Lung (tissue), 12 donors: ENCODE results near the gene FAM168B. TPM values are rescaled to one million over a fixed set of nuclear protein-coding genes. Genes with fewer than 3 reads are reported as not detected.
"Not testable (repeated sequence)": the region's sequence is repeated elsewhere in the genome, so short reads cannot be mapped to it uniquely, and the experiment has no call there.

Source experiments
- ATAC-seq: fragments of 200-7000 bp; cut with Tn5 transposase; one replicate; pipeline ENCODE4 v1.9.1; 2020; ENCODE audit warnings: moderate number of reproducible peaks; ENCODE audit not compliant: insufficient read depth, low FRiP score
- DNase-seq, 3 donors: peaks; one replicate each; pipeline ENCODE4 v3.0.0-alpha.2; 2013 to 2017
- H3K27ac ChIP-seq, 2 donors: one replicate each; pipeline ENCODE4 v1.5.1; 2013; ENCODE audit warnings: mild to moderate bottlenecking in 2 of 2, moderate library complexity in 2 of 2, control low read depth in 1 of 2, inconsistent platforms in 1 of 2, low read depth in 1 of 2, low read length in 1 of 2
- H3K27me3 ChIP-seq, 3 donors: one replicate each; pipeline ENCODE4 v1.5.1; 2013; ENCODE audit warnings: low read length in 2 of 3; ENCODE audit not compliant: control insufficient read depth in 3 of 3, insufficient read depth in 3 of 3
- H3K36me3 ChIP-seq, 4 donors: one replicate each; pipeline ENCODE4 v1.5.1; 2013; ENCODE audit warnings: low read length in 4 of 4, mild to moderate bottlenecking in 1 of 4, moderate library complexity in 1 of 4; ENCODE audit not compliant: control insufficient read depth in 4 of 4, insufficient read depth in 4 of 4
- H3K4me1 ChIP-seq, 5 donors: one replicate each; pipeline ENCODE4 v1.5.1; 2013; ENCODE audit warnings: low read length in 5 of 5, mild to moderate bottlenecking in 2 of 5, moderate library complexity in 1 of 5; ENCODE audit not compliant: control insufficient read depth in 5 of 5, insufficient read depth in 5 of 5
- H3K4me3 ChIP-seq: one replicate; pipeline ENCODE4 v1.5.1; 2013; ENCODE audit warnings: mild to moderate bottlenecking, control low read depth, moderate library complexity
- H3K9ac ChIP-seq, 2 donors: one replicate each; pipeline ENCODE4 v1.5.1; 2013; ENCODE audit warnings: low read length in 2 of 2, control low read depth in 1 of 2; ENCODE audit not compliant: insufficient read depth in 1 of 2
- H3K9me3 ChIP-seq, 4 donors: one replicate each; pipeline ENCODE4 v1.5.1; 2013; ENCODE audit warnings: low read length in 3 of 4, mild to moderate bottlenecking in 1 of 4, moderate library complexity in 1 of 4; ENCODE audit not compliant: control insufficient read depth in 4 of 4, insufficient read depth in 3 of 4
- WGBS, 2 donors: extraction: QIAGEN DNeasy Blood & Tissue Kit; methylation state at CpG; one replicate each; pipeline ENCODE4 v1.1.7; 2013; 5-methylcytosine and 5-hydroxymethylcytosine counted together
- polyA plus RNA-seq, 2 donors: library from polyadenylated mRNA; stranded (reverse); fragments of 200-250 nt; gene quantifications; one replicate each; pipeline ENCODE4 v1.2.1, GENCODE V29; 2013
- total RNA-seq, 2 donors: library from RNA; depleted of rRNA in 1 of 2; stranded (reverse); fragments of >200 nt in 1 of 2; gene quantifications; one replicate each; pipeline ENCODE4 v1.2.1, GENCODE V29; 2014 to 2021
- TF ChIP-seq, protein P1 (sequence below): IDR thresholded peaks from 2 replicates; pipeline ENCODE4 v1.5.1; 2012; ENCODE audit warnings: mild to moderate bottlenecking; ENCODE audit errors: control extremely low read depth, extremely low read depth
- donor health status: control.
- donor health status: control.
- donor health status: Bipolar disorder and iron deficiency.
- donor health status: healthy.
- donor health status: DM: yes; HTN: yes; CAD: no.

The FAM168B gene
- total and polyA plus RNA-seq, 4 donors = 20.4 to 79.7 (median 40.1) TPM

DNA sequence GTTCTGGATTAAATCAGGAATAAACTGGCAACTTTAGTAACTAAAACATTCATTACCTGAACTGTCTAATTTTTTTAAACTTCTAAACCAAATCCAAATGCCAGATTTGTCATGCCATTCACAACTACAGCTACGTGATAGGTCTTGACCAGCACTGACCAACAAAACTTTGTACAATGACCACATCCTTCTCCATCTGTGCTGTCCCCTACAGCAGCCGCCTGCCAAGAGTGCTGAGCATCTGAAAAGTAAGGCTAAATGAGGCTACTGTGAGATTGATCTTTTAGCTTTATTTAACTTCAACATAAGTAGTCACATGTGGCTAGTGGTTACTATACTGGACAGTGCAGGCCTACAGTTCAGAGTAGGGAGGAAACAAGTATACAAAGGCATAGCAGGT lies 7.6 kb downstream of the FAM168B start:
- H3K9ac ChIP-seq = no peak overlapping the region
- TF ChIP-seq, protein P1, sequence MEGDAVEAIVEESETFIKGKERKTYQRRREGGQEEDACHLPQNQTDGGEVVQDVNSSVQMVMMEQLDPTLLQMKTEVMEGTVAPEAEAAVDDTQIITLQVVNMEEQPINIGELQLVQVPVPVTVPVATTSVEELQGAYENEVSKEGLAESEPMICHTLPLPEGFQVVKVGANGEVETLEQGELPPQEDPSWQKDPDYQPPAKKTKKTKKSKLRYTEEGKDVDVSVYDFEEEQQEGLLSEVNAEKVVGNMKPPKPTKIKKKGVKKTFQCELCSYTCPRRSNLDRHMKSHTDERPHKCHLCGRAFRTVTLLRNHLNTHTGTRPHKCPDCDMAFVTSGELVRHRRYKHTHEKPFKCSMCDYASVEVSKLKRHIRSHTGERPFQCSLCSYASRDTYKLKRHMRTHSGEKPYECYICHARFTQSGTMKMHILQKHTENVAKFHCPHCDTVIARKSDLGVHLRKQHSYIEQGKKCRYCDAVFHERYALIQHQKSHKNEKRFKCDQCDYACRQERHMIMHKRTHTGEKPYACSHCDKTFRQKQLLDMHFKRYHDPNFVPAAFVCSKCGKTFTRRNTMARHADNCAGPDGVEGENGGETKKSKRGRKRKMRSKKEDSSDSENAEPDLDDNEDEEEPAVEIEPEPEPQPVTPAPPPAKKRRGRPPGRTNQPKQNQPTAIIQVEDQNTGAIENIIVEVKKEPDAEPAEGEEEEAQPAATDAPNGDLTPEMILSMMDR = no peak

DNA sequence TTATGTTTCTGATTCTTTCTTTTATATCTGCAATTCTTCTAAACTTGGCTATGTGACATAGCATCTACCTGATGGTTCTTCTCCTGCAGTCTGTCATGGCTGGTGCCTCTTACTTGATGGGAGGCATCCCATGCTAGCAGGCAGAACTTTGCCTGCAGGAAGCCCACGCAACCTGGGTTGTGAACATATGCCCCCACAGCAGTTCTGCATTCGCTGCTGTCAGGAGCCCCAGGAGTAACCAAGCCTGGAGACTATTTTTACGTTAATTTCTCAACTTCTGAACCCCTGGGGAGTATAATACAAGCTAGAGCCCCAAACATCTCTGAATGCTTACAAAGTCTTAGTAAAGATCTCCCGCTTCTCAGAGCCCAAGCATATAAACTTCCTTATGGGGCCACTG lies 12.1 kb downstream of the FAM168B start:
- no peak overlapping the region for H3K4me3 ChIP-seq
- TF ChIP-seq, protein P1 = no peak
- H3K9me3 ChIP-seq = no peaks in the 10 kb centered on the region
- no peak overlapping the region for H3K27ac ChIP-seq
- peaks cover 9 to 32% (median 22%) of the 10 kb centered on the region in 4 donors for H3K36me3 ChIP-seq
- DNase-seq (no peak), ATAC-seq (peak; percentile 5)
- H3K9ac ChIP-seq = no peak overlapping the region
- 96 to 97% methylated on average over 4 of the region's 4 CpGs for WGBS, 2 donors
- H3K27me3 ChIP-seq = no peaks in the 10 kb centered on the region
- H3K4me1 ChIP-seq = peaks cover 0 to 8% (median 0%) of the 10 kb centered on the region in 5 donors

More for the DNA sequence above, 7.6 kb downstream of the FAM168B start:
- Histone ChIP-seq H3K4me1 (peaks cover 0 to 8% (median 0%) of the 10 kb centered on the region in 5 donors), H3K36me3 (peaks cover 4 to 28% (median 20%) of the 10 kb centered on the region in 4 donors), H3K9me3 (no peaks in the 10 kb centered on the region), H3K27ac (no peak overlapping the region), H3K27me3 (no peaks in the 10 kb centered on the region), H3K4me3 (no peak overlapping the region)
- no peak for DNase-seq
- 72 to 79% methylated on average over 2 of the region's 2 CpGs for WGBS, 2 donors
- ATAC-seq = no peak

DNA sequence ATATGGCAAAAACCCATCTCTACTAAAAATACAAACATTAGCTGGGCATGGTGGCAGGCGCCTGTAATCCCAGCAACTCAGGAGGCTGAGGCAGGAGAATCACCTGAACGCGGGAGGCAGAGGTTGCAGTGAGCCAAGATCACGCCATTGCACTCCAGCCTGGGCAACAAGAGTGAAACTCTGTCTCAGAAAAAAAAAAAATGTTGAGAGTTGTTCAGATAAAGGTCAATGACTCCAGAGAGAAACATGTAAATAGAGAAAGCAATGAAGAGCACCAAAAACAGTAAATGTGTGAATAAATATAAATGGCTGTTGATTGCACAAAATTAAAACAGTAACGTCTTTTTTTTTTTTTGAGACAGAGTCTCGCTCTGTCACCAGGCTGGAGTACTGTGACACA lies 13.3 kb downstream of the FAM168B start:
- not testable (repeated sequence) for H3K27me3 ChIP-seq, H3K9ac ChIP-seq, H3K9me3 ChIP-seq, ATAC-seq, DNase-seq, H3K27ac ChIP-seq, H3K4me1 ChIP-seq, H3K4me3 ChIP-seq
- H3K36me3 ChIP-seq = peaks cover 14 to 39% (median 26%) of the 10 kb centered on the region in 4 donors
- WGBS, 2 donors = 86% methylated on average over 6 of the region's 6 CpGs

DNA sequence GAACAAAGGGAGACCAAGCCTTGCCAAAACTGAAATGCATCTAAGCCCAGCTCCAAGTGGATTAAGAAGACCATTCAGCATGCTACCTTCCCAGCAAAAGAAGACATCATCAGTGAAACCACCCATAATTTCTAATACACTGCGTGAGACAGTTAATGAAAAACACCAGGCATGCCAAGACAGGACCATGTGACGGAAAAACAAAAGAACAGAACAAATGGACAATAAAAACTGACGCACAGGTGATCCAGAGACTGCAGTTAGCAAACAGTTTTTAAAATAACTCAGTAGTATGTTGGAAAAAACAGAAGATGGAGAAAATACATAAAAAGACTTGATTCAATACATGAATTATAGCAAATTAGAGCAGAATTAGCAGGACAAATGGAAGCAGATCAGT lies 15.3 kb downstream of the FAM168B start:
- 93% methylated on average over 3 of the region's 3 CpGs for WGBS, 2 donors
- Histone ChIP-seq H3K4me3 (no peak overlapping the region), H3K9me3 (no peaks in the 10 kb centered on the region), H3K36me3 (peaks cover 14 to 44% (median 26%) of the 10 kb centered on the region in 4 donors), H3K4me1 (peaks cover 0 to 7% (median 0%) of the 10 kb centered on the region in 5 donors), H3K9ac (no peak overlapping the region), H3K27ac (no peak overlapping the region), H3K27me3 (no peaks in the 10 kb centered on the region)
- ATAC-seq (no peak), DNase-seq (no peak)
- TF ChIP-seq, protein P1 = no peak
